ENCODE measurements around the gene CFAP90. TPM values are rescaled to one million over a fixed set of nuclear protein-coding genes. Genes with fewer than 3 reads are reported as not detected.

The CFAP90 gene
- total RNA-seq, 2 donors from 2014 or later, result not detected

DNA sequence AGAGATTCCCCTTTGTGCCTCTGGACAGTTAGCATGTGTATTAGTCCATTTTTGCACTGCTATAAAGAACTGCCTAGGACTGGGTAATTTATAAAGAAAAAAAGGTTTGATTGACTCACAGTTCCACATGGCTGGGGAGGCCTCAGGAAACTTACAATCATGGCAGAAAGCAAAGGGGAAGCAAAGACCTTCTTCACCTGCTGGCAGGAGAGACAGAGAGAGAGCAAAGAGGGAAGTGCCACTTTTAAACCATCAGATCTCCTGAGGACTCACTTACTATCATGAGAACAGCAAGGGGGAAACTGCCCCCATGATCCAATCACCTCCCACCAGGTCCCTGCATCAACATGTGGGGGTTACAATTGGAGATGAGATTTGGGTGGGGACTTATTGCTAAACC, 6.0 kb downstream of the CFAP90 start:
- H3K27ac ChIP-seq, result no peak overlapping the region
- DNase-seq, result no peak
- intact Hi-C loops (cut with DNase I), result no loop called here

DNA sequence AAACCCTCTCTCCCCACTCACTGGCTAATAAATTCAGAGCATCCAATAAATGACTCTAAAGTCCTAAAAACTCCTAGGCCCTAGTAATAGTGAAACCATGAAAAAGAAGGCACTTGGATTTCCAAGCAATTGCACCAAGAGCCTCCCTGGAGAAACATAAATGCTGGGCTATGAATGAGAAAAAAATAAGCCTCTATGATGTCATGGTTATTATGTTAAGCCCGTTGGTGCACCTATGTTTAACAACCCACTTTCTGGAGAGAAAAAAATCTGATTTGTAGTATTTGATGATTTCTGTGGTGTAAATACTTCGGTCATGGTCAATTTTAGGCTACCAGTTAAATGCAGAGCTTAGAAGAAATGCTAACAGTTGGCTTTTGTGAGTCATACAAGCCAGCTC, 8.4 kb downstream of the CFAP90 start:
- Histone ChIP-seq H3K27me3 (no peaks in the 10 kb centered on the region), H3K4me1 (no peaks in the 10 kb centered on the region), H3K9me3 (no peaks in the 10 kb centered on the region), H3K27ac (no peak overlapping the region), H3K4me3 (no peak overlapping the region), H3K36me3 (no peaks in the 10 kb centered on the region), H3K9ac (ENCODE audit: low read depth in 2 of 2, low read length in 2 of 2) (no peak overlapping the region)
- TF ChIP-seq, protein P1, sequence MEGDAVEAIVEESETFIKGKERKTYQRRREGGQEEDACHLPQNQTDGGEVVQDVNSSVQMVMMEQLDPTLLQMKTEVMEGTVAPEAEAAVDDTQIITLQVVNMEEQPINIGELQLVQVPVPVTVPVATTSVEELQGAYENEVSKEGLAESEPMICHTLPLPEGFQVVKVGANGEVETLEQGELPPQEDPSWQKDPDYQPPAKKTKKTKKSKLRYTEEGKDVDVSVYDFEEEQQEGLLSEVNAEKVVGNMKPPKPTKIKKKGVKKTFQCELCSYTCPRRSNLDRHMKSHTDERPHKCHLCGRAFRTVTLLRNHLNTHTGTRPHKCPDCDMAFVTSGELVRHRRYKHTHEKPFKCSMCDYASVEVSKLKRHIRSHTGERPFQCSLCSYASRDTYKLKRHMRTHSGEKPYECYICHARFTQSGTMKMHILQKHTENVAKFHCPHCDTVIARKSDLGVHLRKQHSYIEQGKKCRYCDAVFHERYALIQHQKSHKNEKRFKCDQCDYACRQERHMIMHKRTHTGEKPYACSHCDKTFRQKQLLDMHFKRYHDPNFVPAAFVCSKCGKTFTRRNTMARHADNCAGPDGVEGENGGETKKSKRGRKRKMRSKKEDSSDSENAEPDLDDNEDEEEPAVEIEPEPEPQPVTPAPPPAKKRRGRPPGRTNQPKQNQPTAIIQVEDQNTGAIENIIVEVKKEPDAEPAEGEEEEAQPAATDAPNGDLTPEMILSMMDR (IDR thresholded peaks at IDR 0.05), result no peak
- DNase-seq, result no peak
- intact Hi-C loops (cut with DNase I), result no loop called here

More for the DNA sequence above, 6.0 kb downstream of the CFAP90 start:
- no peaks in the 10 kb centered on the region for H3K36me3 ChIP-seq
- H3K4me3 ChIP-seq, result no peak overlapping the region
- TF ChIP-seq, protein P1 (IDR thresholded peaks at IDR 0.05), result no peak
- H3K9me3 ChIP-seq, result no peaks in the 10 kb centered on the region
- no peak overlapping the region for H3K9ac ChIP-seq (ENCODE audit: low read depth in 2 of 2, low read length in 2 of 2)
- peaks cover 1% of the 10 kb centered on the region for H3K4me1 ChIP-seq
- peaks cover 12% of the 10 kb centered on the region for H3K27me3 ChIP-seq

DNA sequence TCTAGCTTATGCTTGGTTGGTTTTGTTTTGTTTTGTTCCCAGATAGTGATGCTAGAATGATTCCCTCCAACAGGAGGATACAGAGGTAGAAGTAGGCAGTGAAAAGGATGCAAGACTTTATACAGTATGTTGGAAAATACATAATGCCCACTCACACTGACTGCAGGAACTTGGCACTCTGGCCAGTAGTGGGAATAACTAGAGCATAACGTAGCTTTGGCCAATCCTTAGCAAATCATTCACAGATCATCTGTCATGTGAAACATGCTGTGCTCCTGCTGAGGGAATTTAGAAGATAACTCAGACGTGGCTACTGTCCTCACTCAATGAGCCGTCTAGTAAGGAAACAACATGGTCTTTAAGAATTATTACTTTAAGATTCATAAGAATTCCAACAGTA, 13.5 kb downstream of the CFAP90 start:
- no peak overlapping the region for H3K4me3 ChIP-seq
- no peaks in the 10 kb centered on the region for H3K4me1 ChIP-seq
- no peaks in the 10 kb centered on the region for H3K9me3 ChIP-seq
- no peaks in the 10 kb centered on the region for H3K27me3 ChIP-seq
- DNase-seq, result no peak
- intact Hi-C loops (cut with DNase I), result no loop called here
- no peak overlapping the region for H3K27ac ChIP-seq
- no peak overlapping the region for H3K9ac ChIP-seq (ENCODE audit: low read depth in 2 of 2, low read length in 2 of 2)
- no peaks in the 10 kb centered on the region for H3K36me3 ChIP-seq
- TF ChIP-seq, protein P1 (IDR thresholded peaks at IDR 0.05), result no peak

DNA sequence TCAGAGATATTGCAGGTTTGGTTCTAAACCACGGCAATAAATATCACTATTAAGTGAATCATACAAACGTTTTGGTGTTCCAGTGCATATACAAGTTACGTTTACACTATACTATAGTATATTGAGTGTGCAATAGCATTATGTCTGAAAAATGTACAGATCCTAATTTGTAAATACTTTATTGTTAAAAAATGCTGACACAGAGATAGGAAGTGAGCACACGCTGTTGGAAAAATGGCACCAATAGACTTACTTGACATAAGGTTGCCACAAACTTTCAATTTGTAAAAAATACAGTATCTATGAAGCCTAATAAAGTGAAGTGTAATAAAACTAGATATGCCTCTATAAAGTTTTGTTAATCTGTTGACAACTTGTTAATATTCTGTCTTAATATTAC, 16.0 kb downstream of the CFAP90 start:
- H3K4me1 ChIP-seq, result no peaks in the 10 kb centered on the region
- no peaks in the 10 kb centered on the region for H3K36me3 ChIP-seq
- no peak for DNase-seq
- no peaks in the 10 kb centered on the region for H3K27me3 ChIP-seq
- no peaks in the 10 kb centered on the region for H3K9me3 ChIP-seq
- H3K27ac ChIP-seq, result no peak overlapping the region
- H3K9ac ChIP-seq (ENCODE audit: low read depth in 2 of 2, low read length in 2 of 2), result no peak overlapping the region
- no peak overlapping the region for H3K4me3 ChIP-seq
- TF ChIP-seq, protein P1 (IDR thresholded peaks at IDR 0.05), result no peak
- intact Hi-C loops (cut with DNase I), result no loop called here

DNA sequence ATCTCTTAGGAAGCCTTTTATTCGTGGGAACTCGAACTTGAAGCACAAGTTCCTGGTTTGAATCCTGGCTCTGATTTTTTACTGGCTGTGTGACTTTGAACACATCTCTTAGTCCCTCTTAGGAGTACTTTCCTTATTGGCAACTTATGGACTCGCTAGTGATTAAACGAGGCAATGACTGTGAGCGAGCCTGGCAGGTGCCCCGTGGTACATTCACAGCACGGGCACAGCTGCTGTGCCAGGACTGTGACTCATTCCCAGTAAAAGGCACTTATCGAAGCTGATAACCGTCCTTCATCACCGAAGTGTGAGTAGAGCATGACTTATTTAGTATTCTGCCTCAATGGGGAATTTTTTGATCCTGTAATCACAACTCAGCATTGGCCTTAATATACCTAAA, 22.7 kb downstream of the CFAP90 start:
- H3K9ac ChIP-seq (ENCODE audit: low read depth in 2 of 2, low read length in 2 of 2), result no peak overlapping the region
- no peaks in the 10 kb centered on the region for H3K27me3 ChIP-seq
- TF ChIP-seq, protein P1 (IDR thresholded peaks at IDR 0.05), result no peak
- H3K36me3 ChIP-seq, result no peaks in the 10 kb centered on the region
- no peak overlapping the region for H3K27ac ChIP-seq
- no peaks in the 10 kb centered on the region for H3K4me1 ChIP-seq
- no peak for DNase-seq
- H3K4me3 ChIP-seq, result no peak overlapping the region
- intact Hi-C loops (cut with DNase I), result no loop called here
- H3K9me3 ChIP-seq, result no peaks in the 10 kb centered on the region

DNA sequence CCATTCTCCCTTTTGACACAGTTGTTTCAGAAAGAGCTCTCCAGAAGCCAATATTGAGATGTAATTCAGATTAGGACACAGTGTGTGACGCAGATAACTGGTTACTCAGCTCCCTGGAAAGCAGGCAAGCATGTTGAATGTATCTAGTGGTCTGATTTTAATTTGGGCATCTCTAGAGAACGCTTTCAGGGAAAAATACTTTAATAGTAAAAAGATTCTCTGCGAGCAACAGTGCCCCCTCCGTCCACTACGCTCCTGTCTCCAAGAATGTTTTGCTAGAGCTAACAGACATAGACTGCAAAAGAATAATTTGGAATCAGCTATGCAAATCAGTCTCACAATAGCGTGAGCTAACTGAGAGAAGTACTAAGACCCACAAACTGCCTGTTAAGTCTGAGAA, 23.3 kb downstream of the CFAP90 start:
- Histone ChIP-seq H3K27me3 (no peaks in the 10 kb centered on the region), H3K4me3 (no peak overlapping the region), H3K9me3 (no peaks in the 10 kb centered on the region), H3K36me3 (no peaks in the 10 kb centered on the region), H3K9ac (ENCODE audit: low read depth in 2 of 2, low read length in 2 of 2) (no peak overlapping the region), H3K27ac (no peak overlapping the region), H3K4me1 (no peaks in the 10 kb centered on the region)
- TF ChIP-seq, protein P1 (IDR thresholded peaks at IDR 0.05), result no peak
- intact Hi-C loops (cut with DNase I), result no loop called here
- no peak for DNase-seq

Data from colonic mucosa (tissue), 4 donors.